HepG2 (cell line): ENCODE results near the gene CEBPE. TPM values are rescaled to one million over a fixed set of nuclear protein-coding genes. Genes with fewer than 3 reads are reported as not detected.
A peak's percentile ranks its signal among the peaks of the same experiment; 100 is the strongest.

Experiments used
- ATF5 ChIP-seq: sonication (generic); formaldehyde crosslinking; IDR thresholded peaks from 2 replicates; pipeline ENCODE4 v1.4.0; 2020; ENCODE audit warnings: mild to moderate bottlenecking, low read depth, missing genetic modification reagents
- BORCS8-MEF2B ChIP-seq: sonication (generic); formaldehyde crosslinking; IDR thresholded peaks from 2 replicates; pipeline ENCODE4 v1.8.0; 2022; ENCODE audit warnings: mild to moderate bottlenecking, missing genetic modification reagents
- GABPA ChIP-seq, 2 experiments: IDR thresholded peaks; 2 replicates each; pipeline ENCODE4 v1.6.1; 2011 to 2016; ENCODE audit warnings: low read depth in 2 of 2, low read length in 1 of 2, missing biosample characterization in 1 of 2, missing genetic modification characterization in 1 of 2
- KDM5B ChIP-seq: sonication (generic); formaldehyde crosslinking; IDR thresholded peaks from 2 replicates; pipeline ENCODE4 v1.4.0; 2020; ENCODE audit warnings: missing genetic modification reagents, mild to moderate bottlenecking, borderline replicate concordance
- MIER2 ChIP-seq: IDR thresholded peaks from 2 replicates; pipeline ENCODE4 v1.6.1; 2016; ENCODE audit warnings: missing biosample characterization, missing genetic modification reagents
- PRPF4 ChIP-seq: fragments of 200-400 bp; formaldehyde crosslinking; IDR thresholded peaks from 2 replicates; pipeline ENCODE4 v1.6.1; 2016; ENCODE audit warnings: low read length, low read depth; ENCODE audit not compliant: poor library complexity, severe bottlenecking
- RBAK ChIP-seq: sonication (generic); formaldehyde crosslinking; IDR thresholded peaks from 2 replicates; pipeline ENCODE4 v1.5.1; 2020; ENCODE audit warnings: mild to moderate bottlenecking, missing genetic modification reagents
- SMARCE1 ChIP-seq: fragments of 450-650 bp; IDR thresholded peaks from 2 replicates; pipeline ENCODE4 v1.6.1; 2017; ENCODE audit warnings: borderline replicate concordance
- TAF1 ChIP-seq: sonication (generic); formaldehyde crosslinking; IDR thresholded peaks from 2 replicates; pipeline ENCODE4 v1.4.0; 2020; ENCODE audit warnings: missing genetic modification reagents
- TAF15 ChIP-seq: fragments of 200-400 bp; formaldehyde crosslinking; IDR thresholded peaks from one replicate; pipeline ENCODE4 v1.6.1; 2018; ENCODE audit warnings: mild to moderate bottlenecking, low read depth, low read length; ENCODE audit not compliant: poor library complexity, severe bottlenecking
- TBP ChIP-seq: sonication (generic); formaldehyde crosslinking; IDR thresholded peaks from 2 replicates; pipeline ENCODE4 v1.5.0; 2020; ENCODE audit warnings: missing genetic modification reagents
- ZBTB21 ChIP-seq: sonication (generic); formaldehyde crosslinking; IDR thresholded peaks from 2 replicates; pipeline ENCODE4 v1.4.0; 2020; ENCODE audit warnings: missing genetic modification reagents
- ZFP90 ChIP-seq: sonication (generic); formaldehyde crosslinking; IDR thresholded peaks from 2 replicates; pipeline ENCODE4 v1.8.0; 2022; ENCODE audit warnings: missing genetic modification reagents, mild to moderate bottlenecking, inconsistent platforms, borderline replicate concordance
- ZFX ChIP-seq: sonication (generic); formaldehyde crosslinking; IDR thresholded peaks from 2 replicates; pipeline ENCODE4 v1.4.0; 2020; ENCODE audit warnings: mild to moderate bottlenecking, low read depth, missing genetic modification reagents, moderate library complexity
- ZKSCAN5 ChIP-seq: sonication (generic); formaldehyde crosslinking; IDR thresholded peaks from 2 replicates; pipeline ENCODE4 v1.5.1; 2020; ENCODE audit warnings: mild to moderate bottlenecking, missing genetic modification reagents
- ZNF33A ChIP-seq: sonication (generic); formaldehyde crosslinking; IDR thresholded peaks from 2 replicates; pipeline ENCODE4 v1.5.1; 2020; ENCODE audit warnings: missing genetic modification reagents, mild to moderate bottlenecking, moderate library complexity, borderline replicate concordance
- ZNF441 ChIP-seq: sonication (generic); formaldehyde crosslinking; IDR thresholded peaks from 2 replicates; pipeline ENCODE4 v1.7.0; 2021; ENCODE audit warnings: missing genetic modification reagents, borderline replicate concordance
- ZNF468 ChIP-seq: sonication (generic); formaldehyde crosslinking; IDR thresholded peaks from 2 replicates; pipeline ENCODE4 v1.8.0; 2022; ENCODE audit warnings: mild to moderate bottlenecking, moderate library complexity, missing genetic modification reagents
- polyA plus RNA-seq, 8 experiments: library from polyadenylated mRNA; depleted of rRNA in 3 of 8; stranded (reverse) in 7 of 8; unstranded in 1 of 8; fragments of >200 nt; fragmentation: Illumina TruSeq in 4 of 8; extraction: Trizol in 4 of 8; gene quantifications; 2 replicates each; pipeline versions ENCODE4 v1.2.1 to v1.2.3, GENCODE V29; 2011 to 2016; ENCODE audit warnings: low read depth in 4 of 8, missing spikeins in 1 of 8, mixed read lengths in 1 of 8; ENCODE audit not compliant: insufficient read depth in 1 of 8
- total RNA-seq, 5 experiments: library from RNA; depleted of rRNA; stranded (reverse); fragments of >200 nt; fragmentation: Illumina TruSeq; extraction: Trizol; gene quantifications; 2 replicates each; pipeline ENCODE4 v1.2.3, GENCODE V29; 2016; ENCODE audit warnings: low read depth in 1 of 5
- TF ChIP-seq, protein P1 (sequence below): sonication (generic); formaldehyde crosslinking; IDR thresholded peaks from 2 replicates; pipeline ENCODE4 v1.4.0; 2020; ENCODE audit warnings: mild to moderate bottlenecking, missing genetic modification reagents
- TF ChIP-seq, protein P2 (sequence below): sonication (generic); formaldehyde crosslinking; IDR thresholded peaks from 2 replicates; pipeline ENCODE4 v1.9.0; 2022; ENCODE audit warnings: missing genetic modification reagents, mild to moderate bottlenecking, borderline replicate concordance
- TF ChIP-seq, protein P3 (sequence below): sonication (generic); formaldehyde crosslinking; IDR thresholded peaks from 2 replicates; pipeline ENCODE4 v1.4.0; 2020; ENCODE audit warnings: missing genetic modification reagents
- TF ChIP-seq, protein P4 (sequence below): sonication (generic); formaldehyde crosslinking; IDR thresholded peaks from 2 replicates; pipeline ENCODE4 v1.4.0; 2020; ENCODE audit warnings: missing genetic modification reagents, borderline replicate concordance

CEBPE gene
- total and polyA plus RNA-seq, 2 of the 13 experiments (the other 11 are each of a cell fraction or from before 2014, with no cell fraction given): 0.09 to 0.11 TPM

DNA sequence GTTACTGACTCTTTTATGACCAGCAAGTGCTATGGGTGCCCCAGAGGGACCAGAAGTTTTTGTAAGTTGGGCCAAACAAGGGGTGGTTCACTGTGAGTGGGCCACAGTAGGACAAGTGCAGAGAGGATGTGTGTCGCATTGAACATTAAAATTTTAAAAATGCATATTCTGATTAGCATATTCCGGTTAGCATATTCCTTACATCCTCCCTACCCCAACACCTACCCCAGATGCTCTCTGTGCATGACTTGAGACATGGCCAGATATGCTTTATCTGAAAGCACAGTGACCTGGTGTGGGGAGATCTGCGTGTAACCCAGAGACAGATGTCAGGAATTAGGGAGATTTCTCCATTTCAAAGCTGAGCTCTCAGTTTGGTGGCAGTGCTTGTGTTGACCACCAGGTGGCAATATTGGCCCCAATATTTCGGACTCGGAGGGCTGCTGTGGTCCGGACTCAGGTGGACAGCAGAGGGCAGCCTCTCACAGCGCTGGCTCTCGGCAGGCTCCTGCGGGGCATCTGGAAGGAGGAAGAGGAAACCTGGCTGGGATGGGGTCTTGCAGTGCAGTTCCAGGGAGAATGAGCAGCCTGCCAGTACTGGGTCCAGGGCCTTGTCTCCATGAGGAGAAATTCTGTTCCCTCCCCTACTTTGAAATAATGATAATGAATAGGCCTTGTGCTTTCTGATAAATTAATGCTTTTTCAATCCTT, 1.6 kb upstream of the CEBPE start (continued):
- TF ChIP-seq ZNF33A (CRISPR knock-in tag) (no peak), ZKSCAN5 (CRISPR knock-in tag) (0 out of 2 replicates have a peak, but pooled peaks have one; percentile 28), ZFX (CRISPR knock-in tag) (no peak), ZNF441 (CRISPR knock-in tag) (no peak), BORCS8-MEF2B (CRISPR knock-in tag) (peak; percentile 67; the same call in 1 of the 2 replicates), ZBTB21 (CRISPR knock-in tag) (no peak), PRPF4 (no peak), ATF5 (no peak), TAF15 (no peak), TBP (peak; percentile 94; the same call in 1 of the 2 replicates), TAF1 (CRISPR knock-in tag) (no peak), RBAK (CRISPR knock-in tag) (no peak), ZFP90 (CRISPR knock-in tag) (peak; percentile 48; the same call in 1 of the 2 replicates), GABPA (IDR thresholded peaks at IDR 0.05; ENCODE audit: low read depth, low read length) (no peak), GABPA (CRISPR knock-in tag; IDR thresholded peaks at IDR 0.05; ENCODE audit: low read depth) (no peak), KDM5B (CRISPR knock-in tag) (peak; percentile 87; the same call in 1 of the 2 replicates), MIER2 (CRISPR knock-in tag) (peak; percentile 88), SMARCE1 (no peak), ZNF468 (CRISPR knock-in tag) (no peak)
- TF ChIP-seq, protein P1, sequence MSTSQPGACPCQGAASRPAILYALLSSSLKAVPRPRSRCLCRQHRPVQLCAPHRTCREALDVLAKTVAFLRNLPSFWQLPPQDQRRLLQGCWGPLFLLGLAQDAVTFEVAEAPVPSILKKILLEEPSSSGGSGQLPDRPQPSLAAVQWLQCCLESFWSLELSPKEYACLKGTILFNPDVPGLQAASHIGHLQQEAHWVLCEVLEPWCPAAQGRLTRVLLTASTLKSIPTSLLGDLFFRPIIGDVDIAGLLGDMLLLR (CRISPR knock-in tag): peak; percentile 65; the same call in 1 of the 2 replicates
- TF ChIP-seq, protein P2, sequence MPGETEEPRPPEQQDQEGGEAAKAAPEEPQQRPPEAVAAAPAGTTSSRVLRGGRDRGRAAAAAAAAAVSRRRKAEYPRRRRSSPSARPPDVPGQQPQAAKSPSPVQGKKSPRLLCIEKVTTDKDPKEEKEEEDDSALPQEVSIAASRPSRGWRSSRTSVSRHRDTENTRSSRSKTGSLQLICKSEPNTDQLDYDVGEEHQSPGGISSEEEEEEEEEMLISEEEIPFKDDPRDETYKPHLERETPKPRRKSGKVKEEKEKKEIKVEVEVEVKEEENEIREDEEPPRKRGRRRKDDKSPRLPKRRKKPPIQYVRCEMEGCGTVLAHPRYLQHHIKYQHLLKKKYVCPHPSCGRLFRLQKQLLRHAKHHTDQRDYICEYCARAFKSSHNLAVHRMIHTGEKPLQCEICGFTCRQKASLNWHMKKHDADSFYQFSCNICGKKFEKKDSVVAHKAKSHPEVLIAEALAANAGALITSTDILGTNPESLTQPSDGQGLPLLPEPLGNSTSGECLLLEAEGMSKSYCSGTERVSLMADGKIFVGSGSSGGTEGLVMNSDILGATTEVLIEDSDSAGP (CRISPR knock-in tag): peak; percentile 83
- TF ChIP-seq, protein P3, sequence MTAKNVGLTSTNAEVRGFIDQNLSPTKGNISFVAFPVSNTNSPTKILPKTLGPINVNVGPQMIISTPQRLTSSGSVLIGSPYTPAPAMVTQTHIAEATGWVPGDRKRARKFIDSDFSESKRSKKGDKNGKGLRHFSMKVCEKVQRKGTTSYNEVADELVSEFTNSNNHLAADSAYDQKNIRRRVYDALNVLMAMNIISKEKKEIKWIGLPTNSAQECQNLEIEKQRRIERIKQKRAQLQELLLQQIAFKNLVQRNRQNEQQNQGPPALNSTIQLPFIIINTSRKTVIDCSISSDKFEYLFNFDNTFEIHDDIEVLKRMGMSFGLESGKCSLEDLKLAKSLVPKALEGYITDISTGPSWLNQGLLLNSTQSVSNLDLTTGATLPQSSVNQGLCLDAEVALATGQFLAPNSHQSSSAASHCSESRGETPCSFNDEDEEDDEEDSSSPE (CRISPR knock-in tag): peak; percentile 59; the same call in 1 of the 2 replicates
- TF ChIP-seq, protein P4, sequence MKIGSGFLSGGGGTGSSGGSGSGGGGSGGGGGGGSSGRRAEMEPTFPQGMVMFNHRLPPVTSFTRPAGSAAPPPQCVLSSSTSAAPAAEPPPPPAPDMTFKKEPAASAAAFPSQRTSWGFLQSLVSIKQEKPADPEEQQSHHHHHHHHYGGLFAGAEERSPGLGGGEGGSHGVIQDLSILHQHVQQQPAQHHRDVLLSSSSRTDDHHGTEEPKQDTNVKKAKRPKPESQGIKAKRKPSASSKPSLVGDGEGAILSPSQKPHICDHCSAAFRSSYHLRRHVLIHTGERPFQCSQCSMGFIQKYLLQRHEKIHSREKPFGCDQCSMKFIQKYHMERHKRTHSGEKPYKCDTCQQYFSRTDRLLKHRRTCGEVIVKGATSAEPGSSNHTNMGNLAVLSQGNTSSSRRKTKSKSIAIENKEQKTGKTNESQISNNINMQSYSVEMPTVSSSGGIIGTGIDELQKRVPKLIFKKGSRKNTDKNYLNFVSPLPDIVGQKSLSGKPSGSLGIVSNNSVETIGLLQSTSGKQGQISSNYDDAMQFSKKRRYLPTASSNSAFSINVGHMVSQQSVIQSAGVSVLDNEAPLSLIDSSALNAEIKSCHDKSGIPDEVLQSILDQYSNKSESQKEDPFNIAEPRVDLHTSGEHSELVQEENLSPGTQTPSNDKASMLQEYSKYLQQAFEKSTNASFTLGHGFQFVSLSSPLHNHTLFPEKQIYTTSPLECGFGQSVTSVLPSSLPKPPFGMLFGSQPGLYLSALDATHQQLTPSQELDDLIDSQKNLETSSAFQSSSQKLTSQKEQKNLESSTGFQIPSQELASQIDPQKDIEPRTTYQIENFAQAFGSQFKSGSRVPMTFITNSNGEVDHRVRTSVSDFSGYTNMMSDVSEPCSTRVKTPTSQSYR: no peak; the same call in 1 of the 2 replicates
